NCI-H1417 (cell line): ENCODE results near the gene SMYD3.

Experiments used
- DNase-seq, 3 experiments: peaks; one replicate each; lab custom pipeline; 2025; lab: John Stamatoyannopoulos, UW

SMYD3 gene

GRCh38 chr1:246275036-246275435 is 232.0 kb downstream of the SMYD3 start:
- DNase-seq = no peak

- no peak for DNase-seq
These were observed 232.9 kb downstream of the SMYD3 start for GRCh38 chr1:246274186-246274585.

GRCh38 chr1:246271516-246271915 is 235.6 kb downstream of the SMYD3 start:
- no peak for DNase-seq

- DNase-seq = no peak
These were observed 236.8 kb downstream of the SMYD3 start for GRCh38 chr1:246270236-246270635.

- no peak for DNase-seq
These were observed 237.6 kb downstream of the SMYD3 start for GRCh38 chr1:246269466-246269865.

- no peak for DNase-seq
These were observed 239.2 kb downstream of the SMYD3 start for GRCh38 chr1:246267896-246268295.

- no peak for DNase-seq
These were observed 239.7 kb downstream of the SMYD3 start for GRCh38 chr1:246267426-246267825.

- no peak for DNase-seq
These were observed 241.6 kb downstream of the SMYD3 start for GRCh38 chr1:246265481-246265880.

GRCh38 chr1:246262281-246262680 is 244.8 kb downstream of the SMYD3 start:
- no peak for DNase-seq

- DNase-seq = no peak
These were observed 245.4 kb downstream of the SMYD3 start for GRCh38 chr1:246261639-246262038.

GRCh38 chr1:246258250-246258649 is 248.8 kb downstream of the SMYD3 start:
- DNase-seq = no peak

- DNase-seq = no peak
These were observed 251.3 kb downstream of the SMYD3 start for GRCh38 chr1:246255773-246256172.

- DNase-seq = no peak
These were observed 252.2 kb downstream of the SMYD3 start for GRCh38 chr1:246254854-246255253.

GRCh38 chr1:246246430-246246829 is 260.6 kb downstream of the SMYD3 start:
- DNase-seq = no peak

GRCh38 chr1:246245541-246245940 is 261.5 kb downstream of the SMYD3 start:
- DNase-seq = no peak

GRCh38 chr1:246232126-246232525 is 275.0 kb downstream of the SMYD3 start:
- DNase-seq = no peak

- no peak for DNase-seq
These were observed 281.0 kb downstream of the SMYD3 start for GRCh38 chr1:246226041-246226440.

- no peak for DNase-seq
These were observed 285.4 kb downstream of the SMYD3 start for GRCh38 chr1:246221485-246222255.

- no peak for DNase-seq
These were observed 286.5 kb downstream of the SMYD3 start for GRCh38 chr1:246220495-246221065.

GRCh38 chr1:246219508-246220030 is 287.5 kb downstream of the SMYD3 start:
- peak in 2 of 3 experiments; percentile 85 to 96 for DNase-seq

GRCh38 chr1:246218686-246219085 is 288.4 kb downstream of the SMYD3 start:
- DNase-seq = peak in 1 of 3 experiments; percentile 47

GRCh38 chr1:246216906-246217305 is 290.2 kb downstream of the SMYD3 start:
- no peak for DNase-seq

GRCh38 chr1:246215510-246215903 is 291.6 kb downstream of the SMYD3 start:
- no peak for DNase-seq
